GM21825 (cell line): ENCODE measurements around the gene TACSTD2.
"Not testable (repeated sequence)": the region's sequence is repeated elsewhere in the genome, so short reads cannot be mapped to it uniquely, and the experiment has no call there.

Source experiments
- ATAC-seq: cut with Tn5 transposase; IDR thresholded peaks from one replicate; pipeline ENCODE4 v1.9.1; 2021; ENCODE audit warnings: mild to moderate bottlenecking, moderate library complexity; ENCODE audit not compliant: unreplicated experiment

TACSTD2 gene

GRCh38 chr1:58568271-58568860, 8.7 kb downstream of the TACSTD2 start:
- ATAC-seq: no peak

- no peak for ATAC-seq
Measured at GRCh38 chr1:58566339-58566738, 10.7 kb downstream of the TACSTD2 start.

- ATAC-seq: not testable (repeated sequence)
Measured at GRCh38 chr1:58563715-58564114, 13.3 kb downstream of the TACSTD2 start.

GRCh38 chr1:58561633-58562032, 15.4 kb downstream of the TACSTD2 start:
- ATAC-seq: no peak

DNA sequence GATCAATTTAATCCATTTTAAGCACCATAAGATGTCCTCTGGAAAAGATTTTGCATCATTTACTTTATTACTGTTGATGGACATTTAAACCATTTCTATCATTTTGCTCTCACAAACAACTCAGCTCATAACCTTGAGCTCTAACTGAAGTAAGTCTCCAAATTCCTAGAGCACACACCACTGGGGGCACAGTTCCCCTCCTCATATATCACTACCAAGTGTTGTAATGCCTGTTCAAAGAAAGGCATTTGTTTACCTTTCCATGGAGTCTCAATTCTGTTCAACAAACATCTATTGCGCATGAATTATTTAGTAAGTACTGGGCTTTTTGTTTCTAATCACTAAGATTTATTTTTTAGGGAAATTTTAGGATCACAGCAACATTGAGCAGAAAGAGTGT, 21.7 kb downstream of the TACSTD2 start:
- no peak for ATAC-seq

- ATAC-seq: no peak
Measured at GRCh38 chr1:58551186-58552140, 25.6 kb downstream of the TACSTD2 start.

GRCh38 chr1:58549291-58549690, 27.8 kb downstream of the TACSTD2 start:
- not testable (repeated sequence) for ATAC-seq

DNA sequence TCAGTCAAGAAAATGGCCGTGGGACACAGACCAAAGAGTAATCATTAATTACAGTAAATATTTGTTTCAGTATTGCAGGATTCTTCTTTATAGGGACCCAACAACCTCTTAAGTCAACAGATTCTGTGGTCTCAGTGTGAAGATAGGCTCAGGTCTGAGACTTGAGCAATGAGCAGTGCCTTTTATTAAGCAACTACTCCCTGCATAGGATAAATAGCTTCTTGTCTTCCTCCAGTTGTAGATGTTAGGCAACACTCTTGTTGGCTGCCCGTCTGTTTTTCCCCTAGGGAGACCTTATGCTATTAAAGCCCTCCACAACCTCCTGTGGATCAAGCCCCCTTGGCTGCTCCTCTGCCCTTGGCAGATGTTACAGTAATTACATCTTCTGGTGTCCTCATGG, 28.7 kb downstream of the TACSTD2 start:
- ATAC-seq: no peak

- ATAC-seq: peak; percentile 95
Measured at GRCh38 chr1:58546520-58547308, 30.3 kb downstream of the TACSTD2 start, which contains the start of gene OMA1. TSS of gene OMA1 (minus strand) at chr1:58546726. CDS start at chr1:58539294, 7,432 bp downstream.

- ATAC-seq: peak; percentile 50
Measured at GRCh38 chr1:58545591-58546519, 31.2 kb downstream of the TACSTD2 start.

- ATAC-seq: no peak
Measured at GRCh38 chr1:58543260-58543659, 33.8 kb downstream of the TACSTD2 start.

DNA sequence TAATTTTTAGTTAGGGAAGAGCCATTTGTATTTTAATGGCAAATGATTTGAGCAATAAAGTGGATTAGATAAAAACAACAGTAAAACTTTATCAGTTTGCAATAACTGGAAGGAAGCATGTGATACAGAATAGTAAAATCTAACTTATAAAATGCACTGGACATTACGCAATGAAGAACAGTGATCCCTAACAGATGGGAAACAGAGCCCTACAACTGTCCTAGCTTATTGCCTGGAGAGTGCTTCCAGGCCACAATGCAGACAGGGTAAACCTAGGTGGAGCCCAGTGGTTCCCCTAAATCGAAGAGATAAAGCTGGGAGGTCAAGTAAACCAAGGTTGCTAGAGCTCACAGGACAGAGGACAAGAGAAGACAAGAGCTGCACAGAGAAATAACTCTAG, 37.5 kb downstream of the TACSTD2 start:
- no peak for ATAC-seq

DNA sequence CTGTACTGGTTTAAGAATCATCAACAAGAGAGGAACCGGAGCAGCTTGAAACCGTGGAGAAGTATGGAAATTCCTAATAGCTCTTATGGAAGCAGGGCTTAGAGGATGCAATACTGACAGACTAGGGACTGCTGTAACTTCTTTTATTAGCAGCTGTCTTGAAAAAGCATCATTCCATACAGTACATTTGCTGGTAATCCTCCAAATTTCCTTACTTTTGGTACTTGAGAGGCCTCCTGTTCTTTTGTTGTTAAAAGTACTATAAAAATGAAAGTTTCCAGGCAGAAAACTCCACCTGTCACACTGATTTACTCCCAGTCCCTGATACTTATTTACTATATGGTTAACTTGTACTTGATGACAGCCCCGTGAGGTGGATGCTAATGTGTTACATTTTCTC, 38.2 kb downstream of the TACSTD2 start:
- no peak for ATAC-seq

GRCh38 chr1:58531842-58532241, 45.2 kb downstream of the TACSTD2 start:
- not testable (repeated sequence) for ATAC-seq

DNA sequence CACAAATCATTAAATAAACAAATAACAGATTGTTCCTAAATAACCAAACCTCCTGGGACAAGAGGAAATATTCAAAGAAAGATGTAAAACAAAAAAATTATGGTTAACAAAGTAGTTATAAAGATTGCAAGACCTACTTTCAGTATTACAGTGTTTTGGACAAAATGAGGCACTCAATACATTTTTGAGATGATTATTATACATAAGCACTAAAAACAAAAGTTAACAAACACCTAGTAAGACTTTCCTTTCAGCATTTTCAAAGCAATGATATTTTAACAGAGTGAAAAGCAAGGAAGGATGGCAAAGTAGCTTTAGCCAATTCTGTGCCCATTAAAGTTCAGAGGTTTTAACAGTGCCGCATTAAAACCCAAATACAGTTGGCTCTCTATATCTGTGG, 47.8 kb downstream of the TACSTD2 start:
- ATAC-seq: no peak

DNA sequence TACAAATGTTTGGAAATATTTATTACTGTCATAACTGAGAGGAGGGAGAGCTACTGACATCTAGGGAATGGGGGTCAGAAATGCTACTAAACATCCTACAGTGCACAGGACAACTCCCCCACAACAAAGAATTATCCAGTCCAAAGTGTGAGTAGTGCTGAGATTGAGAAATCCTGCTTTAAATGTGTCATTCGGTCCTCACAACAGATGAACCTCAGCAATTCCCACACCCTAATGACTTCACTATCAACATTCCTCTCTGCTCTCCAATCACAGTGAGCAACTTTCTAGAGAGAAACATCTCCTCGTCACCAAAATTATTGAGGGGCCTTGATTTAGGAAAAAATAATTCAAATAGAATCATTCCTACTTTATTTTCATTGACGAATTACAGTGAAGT, 48.5 kb downstream of the TACSTD2 start:
- ATAC-seq: no peak
